A673 (cell line): Measurements from ENCODE around the gene CUBN.

Experiments
- CTCF ChIP-seq: fragments of 300-800, 200-600 bp; sonication (generic); conservative IDR thresholded peaks from 2 replicates; pipeline ENCODE4 v1.5.1; 2017; ENCODE audit warnings: low read depth, mild to moderate bottlenecking, antibody characterized with exemption, low read length, moderate library complexity, mixed read lengths
- EZH2 ChIP-seq: fragments of 200-600 bp; sonication (generic); IDR thresholded peaks from 2 replicates; pipeline ENCODE4 v1.6.1; 2017; ENCODE audit warnings: borderline replicate concordance, low read depth, mild to moderate bottlenecking, mixed read lengths, antibody characterized with exemption, low read length; ENCODE audit not compliant: poor library complexity, severe bottlenecking

- no peak for TF ChIP-seq CTCF
- TF ChIP-seq EZH2: no peak
Measured at GRCh38 chr10:17098012-17098411, 31.6 kb downstream of the CUBN start.
